Ammon's horn (tissue), 1 donor: Measurements from ENCODE around the gene MMRN1.

ENCODE experiments used
- DNase-seq: peaks from one replicate; pipeline ENCODE4 v3.0.0-alpha.2; 2016; ENCODE audit warnings: low spot score

The MMRN1 gene

GRCh38 chr4:89894649-89895550 is at the start of gene MMRN1:
MMRN1 (plus strand) TSS chr4:89894854; CDS start chr4:89894972, 118 bp downstream.
- DNase-seq = no peak

DNA sequence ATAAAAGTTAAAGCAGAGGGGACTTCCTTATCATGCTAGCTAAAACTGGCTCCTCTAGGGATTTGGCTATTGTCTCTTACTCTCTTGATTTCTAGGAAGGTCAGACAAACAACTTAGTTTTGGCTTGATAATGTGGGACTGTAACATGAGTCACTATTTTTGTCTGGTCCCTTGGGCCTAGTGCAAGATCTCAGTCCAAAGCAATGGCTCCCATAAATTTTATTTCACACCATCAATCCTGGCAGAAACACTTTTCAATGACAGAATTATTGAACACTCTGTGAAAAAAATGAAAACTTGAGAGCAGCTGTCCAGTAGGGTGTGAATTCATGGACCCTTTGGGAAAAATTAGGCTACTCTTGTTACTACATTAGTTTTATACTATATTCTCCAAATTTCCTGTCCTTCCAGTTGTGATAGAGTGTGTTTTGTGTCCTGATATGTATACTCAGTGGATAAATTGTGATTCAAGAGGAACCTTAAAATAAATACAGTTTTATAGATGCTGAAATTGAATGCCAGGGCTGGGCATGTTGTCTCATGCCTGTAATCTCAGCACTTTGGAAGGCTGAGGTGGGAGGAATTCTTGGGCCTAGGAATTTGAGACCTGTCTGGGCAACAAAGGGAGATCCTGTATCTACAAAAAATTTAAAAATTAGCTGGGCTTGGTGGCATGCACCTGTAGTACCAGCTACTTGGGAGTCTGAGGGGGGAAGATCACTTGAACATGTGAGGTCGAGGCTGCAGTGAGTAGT is 46.9 kb upstream of the MMRN1 start:
- DNase-seq = no peak

DNA sequence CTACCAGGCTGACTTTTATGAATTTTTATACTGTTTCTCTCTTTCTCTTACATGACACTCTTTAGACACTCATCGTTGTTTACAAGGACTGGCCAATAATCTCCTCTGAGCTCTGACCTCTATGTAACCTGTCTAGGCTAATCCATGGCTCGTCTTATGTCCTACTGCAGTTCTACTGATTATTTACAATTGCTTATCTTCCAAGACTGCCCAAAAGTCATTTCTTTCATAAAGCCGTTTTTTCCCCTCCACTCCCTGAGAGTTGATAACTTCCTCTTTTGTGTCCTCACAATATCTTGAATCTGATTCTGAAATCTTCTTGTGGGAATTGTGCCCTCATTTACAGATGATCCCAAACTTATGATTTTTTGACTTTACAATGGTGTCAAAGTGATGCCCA is 39.4 kb upstream of the MMRN1 start:
- DNase-seq = no peak

GRCh38 chr4:89860971-89861370 is 33.7 kb upstream of the MMRN1 start:
- no peak for DNase-seq

GRCh38 chr4:89863533-89863932 is 31.1 kb upstream of the MMRN1 start:
- no peak for DNase-seq

GRCh38 chr4:89868276-89868675 is 26.4 kb upstream of the MMRN1 start:
- DNase-seq = no peak

GRCh38 chr4:89868999-89869589 is 25.6 kb upstream of the MMRN1 start:
- DNase-seq = no peak

DNA sequence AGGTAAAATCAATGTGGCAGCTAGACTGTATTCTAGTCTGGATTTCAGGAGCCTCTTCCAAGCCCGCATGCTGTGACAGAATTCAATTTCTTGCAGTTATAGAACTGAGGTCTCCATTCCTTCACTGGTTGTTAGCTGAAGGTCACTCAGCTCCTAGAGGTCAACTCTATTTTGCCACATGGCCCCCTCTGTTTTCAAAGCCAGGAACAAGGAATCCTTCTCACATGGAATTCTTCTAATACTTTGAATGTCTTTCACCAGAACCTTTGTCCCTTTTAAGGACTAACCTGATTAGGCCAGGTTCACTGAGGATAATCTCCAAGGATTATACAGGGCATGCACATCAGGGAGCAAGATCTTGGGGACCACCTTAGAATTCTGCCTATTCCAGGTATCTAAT is 23.4 kb upstream of the MMRN1 start:
- no peak for DNase-seq

GRCh38 chr4:89876548-89876947 is 18.1 kb upstream of the MMRN1 start:
- no peak for DNase-seq

DNA sequence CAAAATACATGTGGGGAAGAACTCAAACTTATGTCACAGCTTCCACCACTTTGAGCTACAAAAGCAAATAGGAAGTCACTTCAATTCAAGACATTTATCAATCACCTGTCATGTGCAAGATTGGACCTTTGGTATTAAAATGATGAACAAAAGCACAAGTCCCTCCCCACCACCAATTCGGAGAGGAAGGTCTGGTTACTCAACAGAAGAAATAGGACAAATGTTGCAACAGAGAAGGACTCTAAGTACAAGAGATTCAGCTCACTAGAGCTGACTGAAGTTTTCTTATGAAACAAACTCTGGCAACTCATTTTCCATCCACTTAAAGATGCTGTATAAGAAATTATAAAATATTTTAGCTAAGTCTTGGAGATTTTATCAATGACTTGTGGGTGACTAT is 16.0 kb upstream of the MMRN1 start:
- DNase-seq = no peak

- DNase-seq = no peak
Measured at GRCh38 chr4:89879215-89879614, 15.4 kb upstream of the MMRN1 start.

DNA sequence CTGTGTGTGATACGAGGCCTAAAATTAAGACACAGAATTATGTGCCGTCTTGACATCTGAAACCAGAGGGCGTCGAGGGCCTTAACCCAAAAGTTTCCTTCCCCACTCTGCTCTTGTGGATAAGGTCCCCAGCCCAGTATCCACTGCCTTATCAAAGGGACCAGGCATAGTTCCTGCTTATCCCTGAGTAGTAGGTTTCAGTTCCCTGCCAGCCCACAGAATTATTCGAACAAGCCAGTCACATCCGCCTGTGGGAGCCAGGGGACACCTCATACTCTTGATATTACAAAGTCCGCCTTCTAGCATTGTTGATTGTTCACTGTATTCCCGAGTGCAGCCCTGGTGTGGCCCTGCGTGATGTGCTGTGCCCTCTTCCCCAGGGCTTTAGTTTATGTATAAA is 5.4 kb upstream of the MMRN1 start:
- DNase-seq = peak; percentile 17

DNA sequence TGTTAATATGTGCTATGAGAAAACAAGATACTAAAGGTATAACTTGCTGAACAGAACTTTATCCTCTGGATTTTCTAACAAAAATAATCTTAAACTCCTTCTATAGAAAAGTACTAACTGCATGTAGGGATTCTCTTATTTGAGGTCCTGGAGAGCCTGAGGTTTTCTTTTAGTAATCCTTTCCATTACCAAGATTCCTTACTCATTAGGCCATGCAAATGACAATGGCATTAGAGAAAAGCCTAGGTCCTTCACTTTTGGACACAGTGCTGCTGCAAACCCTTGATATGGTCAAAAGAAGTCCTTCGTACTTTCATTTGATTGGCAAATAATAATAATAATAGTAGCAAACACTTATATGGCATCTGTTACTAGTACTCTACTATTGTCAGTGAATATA is 3.2 kb downstream of the MMRN1 start:
- no peak for DNase-seq

GRCh38 chr4:89898304-89898716 is 3.7 kb downstream of the MMRN1 start:
- DNase-seq = no peak

DNA sequence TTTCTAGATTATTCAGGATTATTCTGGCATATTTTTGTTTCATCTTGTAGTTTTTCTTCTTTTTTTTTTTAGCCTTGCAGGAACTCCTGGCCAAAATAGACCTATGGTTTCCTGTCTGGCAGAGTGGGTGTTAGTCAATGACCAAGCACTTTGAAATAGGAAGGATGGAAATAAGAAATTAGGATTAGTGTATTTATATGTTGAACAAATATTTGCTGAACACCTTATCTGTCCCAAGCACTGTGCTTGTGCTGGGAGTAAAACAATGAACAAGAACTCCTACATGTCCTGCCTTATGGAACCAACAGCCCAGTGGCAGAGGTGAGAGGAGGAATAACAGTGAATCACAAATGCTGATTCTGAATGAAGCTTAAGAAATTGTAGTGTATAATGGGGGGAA is 4.5 kb downstream of the MMRN1 start:
- no peak for DNase-seq

DNA sequence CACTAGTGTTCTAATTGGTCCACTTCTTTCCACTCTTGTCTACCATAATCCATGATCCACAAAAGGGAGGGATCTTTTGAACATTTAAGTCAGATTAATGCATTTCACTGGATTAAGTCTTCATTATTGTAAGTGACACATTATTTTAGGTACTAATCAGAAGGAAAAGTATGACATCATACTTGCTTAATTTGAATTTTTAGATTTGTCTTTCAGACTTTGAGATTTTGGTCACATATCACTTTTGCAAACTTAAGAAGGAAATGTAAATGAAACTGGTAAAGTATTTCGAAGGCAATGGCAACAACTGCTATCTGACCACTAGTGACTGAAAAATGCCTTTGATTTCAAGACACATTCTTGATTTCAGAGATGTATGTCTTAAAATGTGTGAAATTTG is 5.2 kb downstream of the MMRN1 start:
- no peak for DNase-seq

DNA sequence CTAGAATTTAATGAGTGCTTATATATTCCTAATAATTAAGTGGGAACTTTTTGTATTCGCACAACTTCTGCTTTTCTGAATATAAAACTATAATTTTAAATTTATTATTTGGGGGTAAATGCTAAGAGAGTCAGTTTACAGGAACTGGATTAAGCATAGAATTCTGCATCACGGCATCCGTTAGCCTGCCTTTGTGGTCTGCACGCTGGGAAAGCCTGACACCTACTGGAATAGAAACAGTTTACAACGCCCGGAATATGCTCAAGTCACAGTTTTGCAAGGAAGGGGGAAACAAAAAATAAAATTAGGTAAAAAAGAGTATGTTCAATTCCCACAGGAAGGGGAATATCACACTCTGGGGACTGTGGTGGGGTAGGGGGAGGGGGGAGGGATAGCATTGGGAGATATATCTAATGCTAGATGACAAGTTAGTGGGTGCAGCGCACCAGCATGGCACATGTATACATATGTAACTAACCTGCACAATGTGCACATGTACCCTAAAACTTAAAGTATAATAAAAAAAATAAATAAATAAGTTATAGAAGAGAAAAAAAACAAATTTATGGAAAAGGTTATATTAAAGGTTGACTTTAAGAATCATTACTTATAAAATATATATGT is 7.3 kb downstream of the MMRN1 start:
- DNase-seq = peak; percentile 80

- no peak for DNase-seq
Measured at GRCh38 chr4:89904524-89904923, 9.9 kb downstream of the MMRN1 start.

DNA sequence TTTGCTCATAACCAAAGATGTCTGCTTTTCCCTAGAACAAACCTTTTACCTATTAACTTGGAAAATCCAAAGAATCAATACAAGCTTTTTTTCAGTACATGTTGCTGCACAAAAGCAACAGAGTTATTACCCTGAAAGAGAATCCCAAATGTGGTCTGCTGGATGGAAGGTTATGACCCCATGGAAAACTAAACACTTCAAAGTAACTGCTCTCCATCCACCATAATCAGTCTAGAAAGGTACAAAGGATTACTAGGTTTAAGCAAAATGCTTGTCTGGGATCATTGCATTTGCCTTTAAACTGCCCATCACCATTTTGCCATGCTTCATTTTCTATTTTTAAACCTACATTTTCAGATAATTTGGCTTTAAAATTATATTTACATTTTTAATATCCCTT is 11.7 kb downstream of the MMRN1 start:
- no peak for DNase-seq

GRCh38 chr4:89906777-89907521 is 12.3 kb downstream of the MMRN1 start:
- no peak for DNase-seq

GRCh38 chr4:89909889-89910288 is 15.2 kb downstream of the MMRN1 start:
- DNase-seq = no peak

GRCh38 chr4:89913623-89914022 is 19.0 kb downstream of the MMRN1 start:
- DNase-seq = no peak
